B cell (primary cell): ENCODE measurements around the gene ZMYND8. TPM values are rescaled to one million over a fixed set of nuclear protein-coding genes. Genes with fewer than 3 reads are reported as not detected.
A peak's percentile ranks its signal among the peaks of the same experiment; 100 is the strongest.

Experiments used
- ATAC-seq: fragments of 200-7000 bp; cut with Tn5 transposase; one replicate; pipeline ENCODE4 v1.10.0; 2021; ENCODE audit warnings: low read depth, mild to moderate bottlenecking, moderate number of reproducible peaks, moderate library complexity
- CTCF ChIA-PET: fragments of 350-600 bp; sonication (Branson Sonifier 250); formaldehyde crosslinking; loops from one replicate; lab custom pipeline; 2021; ENCODE audit warnings: antibody characterized with exemption, inconsistent platforms; lab: Charles Lee
- POLR2A ChIA-PET: fragments of 350-600 bp; sonication (Branson Sonifier 250); formaldehyde crosslinking; loops from one replicate; lab custom pipeline; 2021; ENCODE audit warnings: antibody characterized with exemption; lab: Charles Lee
- DNase-seq: peaks from one replicate; pipeline ENCODE4 v3.0.0; 2013
- H2AFZ ChIP-seq: 2 replicates; pipeline ENCODE4 v1.6.1; 2012; ENCODE audit warnings: mild to moderate bottlenecking, low read depth, low read length; ENCODE audit not compliant: insufficient read depth, poor library complexity, severe bottlenecking
- H3K27ac ChIP-seq, 2 donors: 1 replicate in 1 of 2; 2 replicates in 1 of 2; pipeline ENCODE4 v1.5.1; 2012 to 2013; ENCODE audit warnings: low read length in 2 of 2, mild to moderate bottlenecking in 2 of 2, moderate library complexity in 1 of 2
- H3K27me3 ChIP-seq, 4 experiments: fragments of 200-600 bp in 1 of 4; sonication (generic) in 1 of 4; replicated peaks in 1 of 4; 1 replicate in 2 of 4; 2 replicates in 2 of 4; pipeline versions ENCODE4 v1.6.1 to v1.7.0; 2013 to 2016; ENCODE audit warnings: low read length in 3 of 4, mild to moderate bottlenecking in 2 of 4, mixed read lengths in 1 of 4, moderate library complexity in 1 of 4; ENCODE audit not compliant: insufficient read depth in 4 of 4, control insufficient read depth in 3 of 4; ENCODE audit errors: control extremely low read depth in 1 of 4
- H3K36me3 ChIP-seq, 2 experiments: replicated peaks in 1 of 2; 1 replicate in 1 of 2; 2 replicates in 1 of 2; pipeline versions ENCODE4 v1.6.1 to v1.7.1; 2013; ENCODE audit warnings: low read length in 1 of 2; ENCODE audit not compliant: insufficient read depth in 2 of 2, control insufficient read depth in 1 of 2; ENCODE audit errors: control extremely low read depth in 1 of 2, extremely low read depth in 1 of 2
- H3K4me1 ChIP-seq, 2 donors: fragments of 200-600 bp in 1 of 2; sonication (generic) in 1 of 2; 1 replicate in 1 of 2; 2 replicates in 1 of 2; pipeline versions ENCODE4 v1.5.1 to v1.6.1; 2013 to 2017; ENCODE audit warnings: low read length in 2 of 2; ENCODE audit not compliant: control insufficient read depth in 2 of 2, insufficient read depth in 2 of 2
- H3K4me2 ChIP-seq: replicated peaks from 2 replicates; pipeline ENCODE3; 2012; ENCODE audit warnings: mild to moderate bottlenecking, low read depth, low read length; ENCODE audit not compliant: poor library complexity, severe bottlenecking
- H3K4me3 ChIP-seq, 5 experiments: fragments of 200-600 bp in 1 of 5; sonication (generic) in 1 of 5; 1 replicate in 3 of 5; 2 replicates in 2 of 5; pipeline versions ENCODE4 v1.5.1 to v1.7.0; 2011 to 2016; ENCODE audit warnings: low read length in 4 of 5, mild to moderate bottlenecking in 4 of 5, low read depth in 2 of 5, control low read depth in 1 of 5, moderate library complexity in 1 of 5; ENCODE audit not compliant: insufficient read depth in 1 of 5; ENCODE audit errors: control extremely low read depth in 1 of 5, extremely low read depth in 1 of 5
- H3K79me2 ChIP-seq: fragments of 200-600 bp; sonication (generic); one replicate; pipeline ENCODE4 v1.6.0; 2016; ENCODE audit warnings: low read length; ENCODE audit not compliant: control insufficient read depth, insufficient read depth
- H3K9ac ChIP-seq: fragments of 200-600 bp; sonication (generic); 2 replicates; pipeline ENCODE4 v1.6.1; 2017; ENCODE audit warnings: mild to moderate bottlenecking, low read length, moderate library complexity
- H3K9me3 ChIP-seq, 3 donors: one replicate each; pipeline versions ENCODE4 v1.6.1 to v1.7.1; 2013; ENCODE audit warnings: low read length in 2 of 3; ENCODE audit not compliant: control insufficient read depth in 2 of 3, insufficient read depth in 1 of 3; ENCODE audit errors: control extremely low read depth in 1 of 3
- H4K20me1 ChIP-seq: 2 replicates; pipeline ENCODE4 v1.6.0; 2012; ENCODE audit warnings: mild to moderate bottlenecking, low read length; ENCODE audit not compliant: insufficient read depth, control insufficient read depth, poor library complexity, severe bottlenecking
- H3K27ac Mint-ChIP-seq: one replicate; pipeline ENCODE4 v1.8.0; 2021; ENCODE audit warnings: mixed read lengths
- H3K27me3 Mint-ChIP-seq: one replicate; pipeline ENCODE4 v1.8.0; 2021; ENCODE audit warnings: mixed read lengths
- H3K4me1 Mint-ChIP-seq: one replicate; pipeline ENCODE4 v1.8.0; 2021; ENCODE audit warnings: mixed read lengths
- H3K4me3 Mint-ChIP-seq: one replicate; pipeline ENCODE4 v1.8.0; 2021; ENCODE audit warnings: mixed read lengths
- H3K9me3 Mint-ChIP-seq: one replicate; pipeline ENCODE4 v1.8.0; 2022; ENCODE audit warnings: mixed read lengths; ENCODE audit not compliant: insufficient read depth
- EZH2 ChIP-seq: IDR thresholded peaks from 2 replicates; pipeline ENCODE4 v1.6.1; 2012; ENCODE audit warnings: borderline replicate concordance, low read depth, mild to moderate bottlenecking, moderate library complexity, low read length; ENCODE audit not compliant: insufficient read depth, poor library complexity, severe bottlenecking
- WGBS: methylation state at CpG from one replicate; pipeline ENCODE4 v1.1.5; 2013; ENCODE audit warnings: missing lambda C conversion rate; ENCODE audit not compliant: insufficient coverage; 5-methylcytosine and 5-hydroxymethylcytosine counted together
- intact Hi-C: fragments of 100-400 bp; cut with micrococcal nuclease; formaldehyde crosslinking; loops from one replicate; pipeline ENCODE4 v1.10.0; 2022
- polyA plus RNA-seq: library from polyadenylated mRNA; depleted of rRNA; stranded (reverse); fragments of >200 nt; gene quantifications from 2 replicates; pipeline ENCODE4 v1.2.3, GENCODE V29; 2012
- total RNA-seq, 2 donors: library from RNA; stranded (reverse); fragments of 120-200 nt in 1 of 2; gene quantifications; 1 replicate in 1 of 2; 2 replicates in 1 of 2; pipeline versions ENCODE4 v1.2.3 to v1.2.4, GENCODE V29; 2013 to 2022
- TF ChIP-seq, protein P1 (sequence below): fragments of 200-600 bp; IDR thresholded peaks from one replicate; pipeline ENCODE4 v1.8.0; 2022; ENCODE audit warnings: antibody characterized with exemption, mild to moderate bottlenecking

Gene ZMYND8
- total and polyA plus RNA-seq, 2 donors (not counting 1 experiment from before 2014, with no cell fraction given), result 20.3 to 67.2 TPM

DNA sequence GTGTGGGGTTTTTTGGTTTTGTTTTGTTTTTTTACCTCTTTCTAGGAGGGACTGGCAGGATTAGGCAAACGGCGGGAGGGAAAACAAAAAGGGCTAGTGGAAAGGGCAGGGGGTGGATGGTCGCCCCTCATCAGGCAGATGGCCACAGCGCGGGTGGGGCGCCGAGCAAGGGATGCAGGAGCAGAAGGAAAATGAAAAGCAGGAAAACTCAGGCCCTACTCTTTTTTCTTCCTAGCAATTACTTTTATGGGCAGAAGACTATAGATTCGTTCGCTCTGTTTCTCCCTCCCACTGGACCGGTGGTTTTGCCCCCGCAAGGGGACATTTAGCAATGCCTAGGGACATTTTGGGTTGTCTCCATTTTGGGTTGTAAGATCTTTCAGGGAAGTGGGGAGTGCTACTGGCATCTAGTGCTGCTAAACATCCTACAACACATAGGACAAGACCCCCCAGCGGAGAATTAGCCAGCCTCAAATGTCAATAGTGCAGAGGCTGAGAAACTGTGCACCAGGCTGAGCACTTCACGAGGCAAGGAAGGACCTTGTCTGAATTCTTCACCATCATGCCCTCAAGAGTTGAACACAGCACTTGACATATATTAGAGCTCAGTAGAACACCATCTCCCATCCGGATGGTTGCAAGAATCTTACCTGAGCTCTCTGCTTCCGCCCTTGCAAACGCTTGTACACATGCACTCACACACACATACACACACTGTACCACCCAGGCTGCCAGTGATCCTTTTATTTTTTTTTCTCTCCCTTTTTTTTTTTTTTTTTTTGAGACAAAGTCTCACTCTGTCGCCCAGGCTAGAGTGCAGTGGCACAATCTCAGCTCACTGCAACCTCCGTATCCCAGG is 4.8 kb upstream of the ZMYND8 start:
- H3K27ac Mint-ChIP-seq, result peak overlapping the region; percentile 99
- peak overlapping the region in 2 of 5 experiments; percentile 33 to 43 for H3K4me3 ChIP-seq
- H3K4me3 Mint-ChIP-seq, result peak overlapping the region; percentile 85

More for the DNA sequence above, 4.8 kb upstream of the ZMYND8 start:
- Histone ChIP-seq H3K36me3 (no peaks in the 10 kb centered on the region), H3K4me2 (peak overlapping the region; percentile 73), H3K27ac (peak overlapping the region; percentile 75 to 90), H3K9ac (peak overlapping the region; percentile 56), H3K4me1 (peaks cover 49 to 52% of the 10 kb centered on the region in 2 donors), H3K79me2 (peaks cover 16% of the 10 kb centered on the region), H3K27me3 (no peaks in the 10 kb centered on the region), H4K20me1 (no peaks in the 10 kb centered on the region), H2AFZ (peak overlapping the region; percentile 96), H3K9me3 (no peaks in the 10 kb centered on the region)
- intact Hi-C loops, result no loop called here
- ATAC-seq (no peak), DNase-seq (no peak)
- Mint-ChIP-seq H3K27me3 (no peaks in the 10 kb centered on the region), H3K4me1 (peaks cover 63% of the 10 kb centered on the region), H3K9me3 (no peaks in the 10 kb centered on the region)
- 70% methylated on average over 9 of the region's 18 CpGs for WGBS
- ChIA-PET POLR2A (interaction anchor here (0.5 to 1.7 kb wide), 11 partner anchors 10 to 263 kb away, joined by 3 to 9 read pairs (median 4); no protein-coding TSS in a partner anchor), CTCF (interaction anchor here (0.6 to 9.0 kb wide), 7 partner anchors 10 to 87 kb away, joined by 3 to 70 read pairs (median 7); no protein-coding TSS in a partner anchor)
- TF ChIP-seq, protein P1, sequence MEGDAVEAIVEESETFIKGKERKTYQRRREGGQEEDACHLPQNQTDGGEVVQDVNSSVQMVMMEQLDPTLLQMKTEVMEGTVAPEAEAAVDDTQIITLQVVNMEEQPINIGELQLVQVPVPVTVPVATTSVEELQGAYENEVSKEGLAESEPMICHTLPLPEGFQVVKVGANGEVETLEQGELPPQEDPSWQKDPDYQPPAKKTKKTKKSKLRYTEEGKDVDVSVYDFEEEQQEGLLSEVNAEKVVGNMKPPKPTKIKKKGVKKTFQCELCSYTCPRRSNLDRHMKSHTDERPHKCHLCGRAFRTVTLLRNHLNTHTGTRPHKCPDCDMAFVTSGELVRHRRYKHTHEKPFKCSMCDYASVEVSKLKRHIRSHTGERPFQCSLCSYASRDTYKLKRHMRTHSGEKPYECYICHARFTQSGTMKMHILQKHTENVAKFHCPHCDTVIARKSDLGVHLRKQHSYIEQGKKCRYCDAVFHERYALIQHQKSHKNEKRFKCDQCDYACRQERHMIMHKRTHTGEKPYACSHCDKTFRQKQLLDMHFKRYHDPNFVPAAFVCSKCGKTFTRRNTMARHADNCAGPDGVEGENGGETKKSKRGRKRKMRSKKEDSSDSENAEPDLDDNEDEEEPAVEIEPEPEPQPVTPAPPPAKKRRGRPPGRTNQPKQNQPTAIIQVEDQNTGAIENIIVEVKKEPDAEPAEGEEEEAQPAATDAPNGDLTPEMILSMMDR, result no peak
- no peak for TF ChIP-seq EZH2
